Suprapubic skin (tissue), 4 donors: Measurements from ENCODE around the gene C3orf22.

Experiments
- EP300 ChIP-seq: sonication (generic); formaldehyde crosslinking; IDR thresholded peaks from one replicate; pipeline ENCODE4 v1.6.1; 2017; ENCODE audit warnings: antibody characterized with exemption
- POLR2A ChIP-seq, 2 donors: fragments of 450-650 bp; IDR thresholded peaks; one replicate each; pipeline ENCODE4 v1.6.1; 2017; ENCODE audit warnings: antibody characterized with exemption in 2 of 2, mild to moderate bottlenecking in 2 of 2, moderate library complexity in 2 of 2
- POLR2AphosphoS5 ChIP-seq, 3 donors: sonication (generic); formaldehyde crosslinking; IDR thresholded peaks; one replicate each; pipeline ENCODE4 v1.6.1; 2017; ENCODE audit warnings: antibody characterized with exemption in 3 of 3
- TF ChIP-seq, protein P1 (sequence below), 2 donors: fragments of 200-600 bp in 1 of 2; fragments of 450-650 bp in 1 of 2; sonication (generic) in 1 of 2; IDR thresholded peaks; one replicate each; pipeline ENCODE4 v1.5.1; 2016 to 2019; ENCODE audit warnings: antibody characterized with exemption in 2 of 2, mild to moderate bottlenecking in 1 of 2, moderate library complexity in 1 of 2

DNA sequence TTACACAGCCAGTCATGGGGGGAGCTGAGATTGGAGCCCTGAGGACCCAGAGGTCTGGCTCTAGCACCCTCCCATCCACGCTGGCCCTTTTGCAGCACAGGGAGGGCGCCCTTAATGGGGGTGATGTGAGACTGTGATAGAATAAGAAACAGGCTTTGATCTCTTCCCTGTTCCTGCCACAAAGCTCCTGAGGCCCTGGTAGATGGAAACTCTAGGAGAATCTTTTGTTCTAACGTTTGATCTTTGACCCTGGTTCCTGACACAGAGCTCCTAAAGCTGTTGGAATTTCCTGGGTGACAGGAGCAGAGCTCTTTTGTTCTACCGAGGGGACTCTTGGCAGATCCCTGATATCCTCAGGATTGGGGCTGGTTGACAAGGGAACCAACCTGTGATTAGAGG, 40.0 kb downstream of the C3orf22 start:
- TF ChIP-seq, protein P1, sequence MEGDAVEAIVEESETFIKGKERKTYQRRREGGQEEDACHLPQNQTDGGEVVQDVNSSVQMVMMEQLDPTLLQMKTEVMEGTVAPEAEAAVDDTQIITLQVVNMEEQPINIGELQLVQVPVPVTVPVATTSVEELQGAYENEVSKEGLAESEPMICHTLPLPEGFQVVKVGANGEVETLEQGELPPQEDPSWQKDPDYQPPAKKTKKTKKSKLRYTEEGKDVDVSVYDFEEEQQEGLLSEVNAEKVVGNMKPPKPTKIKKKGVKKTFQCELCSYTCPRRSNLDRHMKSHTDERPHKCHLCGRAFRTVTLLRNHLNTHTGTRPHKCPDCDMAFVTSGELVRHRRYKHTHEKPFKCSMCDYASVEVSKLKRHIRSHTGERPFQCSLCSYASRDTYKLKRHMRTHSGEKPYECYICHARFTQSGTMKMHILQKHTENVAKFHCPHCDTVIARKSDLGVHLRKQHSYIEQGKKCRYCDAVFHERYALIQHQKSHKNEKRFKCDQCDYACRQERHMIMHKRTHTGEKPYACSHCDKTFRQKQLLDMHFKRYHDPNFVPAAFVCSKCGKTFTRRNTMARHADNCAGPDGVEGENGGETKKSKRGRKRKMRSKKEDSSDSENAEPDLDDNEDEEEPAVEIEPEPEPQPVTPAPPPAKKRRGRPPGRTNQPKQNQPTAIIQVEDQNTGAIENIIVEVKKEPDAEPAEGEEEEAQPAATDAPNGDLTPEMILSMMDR (IDR thresholded peaks at IDR 0.05): no peak
- TF ChIP-seq EP300 (no peak), POLR2A (IDR thresholded peaks at IDR 0.05) (no peak), POLR2AphosphoS5 (IDR thresholded peaks at IDR 0.05) (no peak)
